Adrenal gland (tissue), 12 donors: ENCODE measurements around the gene OAF. TPM values are rescaled to one million over a fixed set of nuclear protein-coding genes. Genes with fewer than 3 reads are reported as not detected.

Experiments used
- DNase-seq, 7 donors: peaks; one replicate each; pipeline ENCODE4 v3.0.0-alpha.2; 2019 to 2020
- H3K27ac ChIP-seq, 5 donors: fragments of 200-600 bp; sonication (generic) in 4 of 5; 1 replicate in 3 of 5; 2 replicates in 2 of 5; pipeline versions ENCODE4 v1.5.1 to v1.8.0; 2016 to 2020; ENCODE audit warnings: mild to moderate bottlenecking in 1 of 5
- H3K27me3 ChIP-seq: fragments of 200-600 bp; 2 replicates; pipeline ENCODE4 v1.8.0; 2021
- H3K36me3 ChIP-seq, 2 donors: fragments of 200-600 bp; replicated peaks in 1 of 2; 1 replicate in 1 of 2; 2 replicates in 1 of 2; pipeline versions ENCODE4 v1.5.1 to v1.8.0; 2018 to 2022
- H3K4me1 ChIP-seq, 2 donors: fragments of 200-600 bp; replicated peaks in 1 of 2; 1 replicate in 1 of 2; 2 replicates in 1 of 2; pipeline versions ENCODE4 v1.5.1 to v1.8.0; 2018 to 2021
- H3K4me3 ChIP-seq, 4 donors: fragments of 200-600 bp; sonication (generic) in 3 of 4; one replicate each; pipeline ENCODE4 v1.5.1; 2016 to 2018
- H3K9me3 ChIP-seq, 3 donors: fragments of 200-600 bp; sonication (generic) in 1 of 3; replicated peaks in 1 of 3; 1 replicate in 2 of 3; 2 replicates in 1 of 3; pipeline versions ENCODE4 v1.5.1 to v1.8.0; 2016 to 2021
- POLR2A ChIP-seq, 2 donors: fragments of 450-650 bp; IDR thresholded peaks; one replicate each; pipeline ENCODE4 v1.6.1; 2017; ENCODE audit warnings: antibody characterized with exemption in 2 of 2, mild to moderate bottlenecking in 2 of 2, moderate library complexity in 1 of 2
- WGBS, 4 donors: extraction: QIAGEN DNeasy Blood & Tissue Kit in 2 of 4; methylation state at CpG; one replicate each; pipeline versions ENCODE4 v1.1.5 to v1.1.7; 2013 to 2017; 5-methylcytosine and 5-hydroxymethylcytosine counted together
- intact Hi-C, 2 donors: fragments of 100-400 bp; cut with DNase I; formaldehyde crosslinking; loops; one replicate each; pipeline versions ENCODE4 v1.14.1 to v1.15.0; 2022 to 2023
- polyA plus RNA-seq, 3 donors: library from polyadenylated mRNA; stranded (reverse); fragments of 200-250 nt in 2 of 3; fragments of 350-450 nt in 1 of 3; fragmentation: Illumina TruSeq in 1 of 3; extraction: RNeasy Lipid Tissue Mini Kit (QIAGEN cat#74804) in 1 of 3; gene quantifications; one replicate each; pipeline ENCODE4 v1.2.3, GENCODE V29; 2013 to 2014
- total RNA-seq, 9 donors: library from RNA; depleted of rRNA in 4 of 9; stranded (reverse); fragments of >200 nt in 4 of 9; fragments of 120-200 nt in 1 of 9; fragmentation: NEBNext Ultra II Directional in 1 of 9; extraction: Animal tissue kit (Norgen Biotek cat#: 25700) in 1 of 9; gene quantifications; one replicate each; pipeline versions ENCODE4 v1.1.0 to v1.2.4, GENCODE V29; 2013 to 2023
- TF ChIP-seq, protein P1 (sequence below), 6 experiments: fragments of 450-650 bp in 4 of 6; fragments of 200-600 bp in 2 of 6; sonication (generic) in 1 of 6; IDR thresholded peaks; 1 replicate in 5 of 6; 2 replicates in 1 of 6; pipeline versions ENCODE4 v1.5.1 to v1.8.0; 2016 to 2021; ENCODE audit warnings: antibody characterized with exemption in 6 of 6, mild to moderate bottlenecking in 2 of 6, moderate library complexity in 1 of 6
- donor health status: healthy with polysubstance abuse.
- donor health status: Bipolar disorder and iron deficiency.
- donor health status: DM: yes; HTN: yes; CAD: no.
- donor health status: DM: no; HTN: no; CAD: no.
- donor health status: DM: no; HTN: no; CAD: no.
- donor health status: DM: yes; HTN: yes; CAD: no.

Gene OAF
- total and polyA plus RNA-seq, 12 donors = 67.7 to 253 (median 169) TPM

- Histone ChIP-seq H3K27me3 (no peaks in the 10 kb centered on the region), H3K4me3 (no peak overlapping the region), H3K4me1 (peaks cover 18 to 36% of the 10 kb centered on the region in 2 donors), H3K27ac (peak overlapping the region in 3 of 5 donors; percentile 26 to 80 (median 59)), H3K9me3 (no peaks in the 10 kb centered on the region), H3K36me3 (no peaks in the 10 kb centered on the region)
- 62 to 77% (median 68%) methylated on average over 12 to 17 of the region's 17 CpGs for WGBS, 4 donors
- TF ChIP-seq, protein P1, sequence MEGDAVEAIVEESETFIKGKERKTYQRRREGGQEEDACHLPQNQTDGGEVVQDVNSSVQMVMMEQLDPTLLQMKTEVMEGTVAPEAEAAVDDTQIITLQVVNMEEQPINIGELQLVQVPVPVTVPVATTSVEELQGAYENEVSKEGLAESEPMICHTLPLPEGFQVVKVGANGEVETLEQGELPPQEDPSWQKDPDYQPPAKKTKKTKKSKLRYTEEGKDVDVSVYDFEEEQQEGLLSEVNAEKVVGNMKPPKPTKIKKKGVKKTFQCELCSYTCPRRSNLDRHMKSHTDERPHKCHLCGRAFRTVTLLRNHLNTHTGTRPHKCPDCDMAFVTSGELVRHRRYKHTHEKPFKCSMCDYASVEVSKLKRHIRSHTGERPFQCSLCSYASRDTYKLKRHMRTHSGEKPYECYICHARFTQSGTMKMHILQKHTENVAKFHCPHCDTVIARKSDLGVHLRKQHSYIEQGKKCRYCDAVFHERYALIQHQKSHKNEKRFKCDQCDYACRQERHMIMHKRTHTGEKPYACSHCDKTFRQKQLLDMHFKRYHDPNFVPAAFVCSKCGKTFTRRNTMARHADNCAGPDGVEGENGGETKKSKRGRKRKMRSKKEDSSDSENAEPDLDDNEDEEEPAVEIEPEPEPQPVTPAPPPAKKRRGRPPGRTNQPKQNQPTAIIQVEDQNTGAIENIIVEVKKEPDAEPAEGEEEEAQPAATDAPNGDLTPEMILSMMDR (IDR thresholded peaks at IDR 0.05) = no peak
- no peak for TF ChIP-seq POLR2A (IDR thresholded peaks at IDR 0.05)
- DNase-seq = peak in 4 of 7 donors; percentile 14 to 19 (median 16)
- intact Hi-C loops = no loop called here
Measured at GRCh38 chr11:120186774-120187591, 23.8 kb upstream of the OAF start.

DNA sequence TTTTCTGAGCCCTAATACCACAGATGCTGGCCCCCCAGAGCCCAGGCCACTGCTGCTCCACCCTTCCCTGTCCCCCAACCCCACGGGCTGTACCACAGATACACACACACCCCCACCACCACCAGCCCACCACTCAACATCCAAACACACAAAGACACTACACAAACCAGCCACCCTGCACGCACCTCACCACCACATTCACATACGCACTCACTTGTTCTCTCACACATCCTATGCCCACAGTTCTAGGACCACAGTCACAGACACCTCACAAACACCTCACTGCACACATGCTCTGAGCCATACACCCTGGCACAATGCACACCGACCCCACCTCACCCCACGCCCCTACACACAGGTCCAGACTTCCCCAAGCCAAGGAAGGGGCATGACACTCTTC is 22.5 kb upstream of the OAF start:
- peak in 2 of 7 donors; percentile 8 to 10 for DNase-seq
- no peaks in the 10 kb centered on the region for H3K36me3 ChIP-seq
- H3K27ac ChIP-seq = peak overlapping the region in 1 of 5 donors; percentile 9
- peaks cover 18 to 36% of the 10 kb centered on the region in 2 donors for H3K4me1 ChIP-seq
- 91 to 96% (median 94%) methylated on average over 5 of the region's 5 CpGs for WGBS, 4 donors
- TF ChIP-seq, protein P1 (IDR thresholded peaks at IDR 0.05) = no peak
- TF ChIP-seq POLR2A (IDR thresholded peaks at IDR 0.05) = no peak
- intact Hi-C loops = no loop called here
- H3K4me3 ChIP-seq = no peak overlapping the region
- no peaks in the 10 kb centered on the region for H3K9me3 ChIP-seq
- no peaks in the 10 kb centered on the region for H3K27me3 ChIP-seq

DNA sequence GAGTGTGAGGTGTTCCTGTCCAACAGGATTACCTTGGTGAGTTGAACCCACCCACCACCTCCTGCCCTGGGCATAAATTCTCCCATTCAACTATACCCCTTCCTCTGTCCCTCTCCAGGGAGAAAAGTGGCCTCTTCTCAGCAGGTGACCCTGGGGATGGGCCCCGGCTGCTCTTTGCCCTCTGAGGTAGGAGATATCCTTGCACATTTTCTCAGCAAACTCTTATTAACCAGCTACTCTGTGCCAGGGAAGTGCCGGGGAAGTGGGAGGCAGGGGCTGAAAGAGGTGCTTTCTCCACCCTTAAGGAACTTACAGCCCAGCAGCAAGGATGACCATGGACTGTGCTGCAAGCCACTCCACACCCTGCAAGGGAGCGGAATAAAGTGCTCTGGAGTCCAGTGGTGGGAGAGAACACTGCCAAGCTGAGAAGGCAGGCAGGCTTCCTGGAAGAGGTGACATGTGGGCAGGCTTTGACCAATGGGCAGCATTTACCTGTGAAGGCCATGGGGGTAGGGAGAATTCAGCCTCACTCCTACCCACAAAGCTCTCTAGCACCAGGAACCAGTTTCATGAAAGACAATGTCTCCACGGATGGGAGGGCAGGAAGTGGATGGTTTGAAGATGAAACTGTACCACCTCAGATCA is 21.9 kb upstream of the OAF start:
- Histone ChIP-seq H3K4me1 (peaks cover 18 to 33% of the 10 kb centered on the region in 2 donors), H3K36me3 (no peaks in the 10 kb centered on the region), H3K27me3 (no peaks in the 10 kb centered on the region), H3K27ac (no peak overlapping the region), H3K9me3 (no peaks in the 10 kb centered on the region), H3K4me3 (no peak overlapping the region)
- intact Hi-C loops = no loop called here
- peak in 1 of 7 donors; percentile 3 for DNase-seq
- WGBS, 4 donors = 84 to 92% (median 89%) methylated on average over 3 to 4 of the region's 4 CpGs
- TF ChIP-seq, protein P1 (IDR thresholded peaks at IDR 0.05) = no peak

DNA sequence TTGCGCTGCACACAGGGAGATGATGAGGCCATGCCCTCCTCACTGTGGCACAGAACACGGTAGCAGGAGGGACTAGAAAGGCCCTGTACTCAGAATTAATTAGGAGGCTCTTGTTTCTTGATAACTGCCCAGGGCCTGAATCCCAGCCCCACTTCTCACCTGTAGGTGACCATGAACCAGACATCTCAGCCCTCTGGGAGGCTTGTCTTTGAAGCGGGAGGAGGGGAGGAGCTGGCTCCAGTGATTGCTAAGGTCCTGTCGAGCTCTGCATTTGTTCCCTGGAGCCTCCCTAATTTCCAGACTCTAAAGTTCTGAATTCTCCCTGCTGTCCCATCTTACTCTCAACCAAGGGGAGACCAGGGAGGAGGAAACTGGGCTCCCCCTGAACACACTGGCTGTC is 19.8 kb upstream of the OAF start:
- WGBS, 4 donors = 82 to 100% (median 87%) methylated on average over 3 to 4 of the region's 4 CpGs
- Histone ChIP-seq H3K4me1 (peaks cover under 1 to 13% of the 10 kb centered on the region in 2 donors), H3K27ac (no peak overlapping the region), H3K27me3 (no peaks in the 10 kb centered on the region), H3K4me3 (no peak overlapping the region), H3K36me3 (no peaks in the 10 kb centered on the region), H3K9me3 (no peaks in the 10 kb centered on the region)
- DNase-seq = no peak
- intact Hi-C loops = no loop called here
- TF ChIP-seq POLR2A (IDR thresholded peaks at IDR 0.05) = no peak
- TF ChIP-seq, protein P1 (IDR thresholded peaks at IDR 0.05) = no peak
